HG03139 (cell line): ENCODE measurements around the gene THSD7B.

Experiments
- ATAC-seq: cut with Tn5 transposase; IDR thresholded peaks from one replicate; pipeline ENCODE4 v1.9.1; 2021; ENCODE audit not compliant: unreplicated experiment

The THSD7B gene

GRCh38 chr2:137348301-137348700, 583.0 kb downstream of the THSD7B start:
- ATAC-seq = no peak

- no peak for ATAC-seq
Measured at GRCh38 chr2:137357634-137358033, 592.3 kb downstream of the THSD7B start.

- ATAC-seq = no peak
Measured at GRCh38 chr2:137367361-137367760, 602.0 kb downstream of the THSD7B start.

DNA sequence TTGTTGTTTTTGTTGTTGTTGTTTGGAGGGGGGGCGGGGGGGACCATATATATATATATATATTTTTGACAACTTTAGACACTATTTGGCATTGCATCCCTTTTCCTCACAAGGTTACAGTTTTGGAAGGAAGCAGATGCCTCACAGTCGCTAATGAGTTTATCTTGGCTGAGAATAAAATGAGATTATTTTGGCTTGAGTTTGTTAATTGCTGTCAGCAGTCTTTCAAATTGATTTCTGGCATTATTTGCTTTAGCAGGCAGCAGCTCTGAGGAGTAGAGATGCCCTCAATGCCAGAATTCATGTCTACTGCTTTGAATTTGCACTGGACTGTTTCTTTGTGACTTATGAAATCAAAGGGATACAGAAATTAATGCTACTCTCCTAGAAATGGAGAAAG, 603.8 kb downstream of the THSD7B start:
- ATAC-seq = no peak

GRCh38 chr2:137379186-137379585, 613.8 kb downstream of the THSD7B start:
- no peak for ATAC-seq

- ATAC-seq = no peak
Measured at GRCh38 chr2:137380610-137381009, 615.3 kb downstream of the THSD7B start.

DNA sequence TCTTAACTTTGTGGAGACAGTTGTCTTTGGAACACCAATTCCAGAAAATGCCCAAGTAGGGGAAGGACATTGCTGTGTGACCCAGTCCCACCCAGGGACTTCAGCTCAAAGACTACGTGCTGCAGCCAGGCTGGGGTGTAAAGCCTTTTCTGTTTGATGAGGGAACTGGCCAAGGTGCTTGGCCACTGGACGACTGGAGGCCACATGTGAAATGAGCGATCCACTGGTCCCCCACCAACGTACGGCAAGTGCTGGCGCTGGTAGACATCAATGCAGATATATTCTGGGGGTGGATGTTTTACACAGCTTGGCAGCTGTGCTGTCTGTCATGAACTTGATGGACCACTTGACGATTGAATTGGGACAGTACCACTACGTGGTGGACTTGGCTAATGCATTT, 616.4 kb downstream of the THSD7B start:
- no peak for ATAC-seq

- ATAC-seq = no peak
Measured at GRCh38 chr2:137383391-137383790, 618.0 kb downstream of the THSD7B start.

GRCh38 chr2:137387044-137387443, 621.7 kb downstream of the THSD7B start:
- no peak for ATAC-seq

- ATAC-seq = no peak
Measured at GRCh38 chr2:137405496-137405895, 640.2 kb downstream of the THSD7B start.

DNA sequence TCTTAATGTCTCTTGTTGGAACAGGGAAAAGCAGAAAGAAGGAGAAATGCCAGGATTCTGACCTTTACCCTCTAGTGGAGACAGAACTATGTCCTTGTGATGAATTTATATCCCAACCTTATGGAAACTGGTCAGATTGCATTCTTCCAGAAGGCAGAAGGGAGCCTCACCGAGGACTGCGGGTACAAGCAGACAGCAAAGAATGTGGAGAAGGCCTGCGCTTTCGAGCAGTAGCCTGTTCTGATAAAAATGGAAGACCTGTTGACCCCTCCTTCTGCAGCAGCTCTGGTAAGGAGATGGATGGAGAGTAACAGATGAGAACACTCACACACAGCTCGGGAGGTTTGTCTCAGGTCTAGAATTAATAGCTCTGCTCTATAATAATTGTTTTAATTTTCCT, 646.2 kb downstream of the THSD7B start:
- ATAC-seq = no peak

- ATAC-seq = no peak
Measured at GRCh38 chr2:137420744-137421143, 655.4 kb downstream of the THSD7B start.

DNA sequence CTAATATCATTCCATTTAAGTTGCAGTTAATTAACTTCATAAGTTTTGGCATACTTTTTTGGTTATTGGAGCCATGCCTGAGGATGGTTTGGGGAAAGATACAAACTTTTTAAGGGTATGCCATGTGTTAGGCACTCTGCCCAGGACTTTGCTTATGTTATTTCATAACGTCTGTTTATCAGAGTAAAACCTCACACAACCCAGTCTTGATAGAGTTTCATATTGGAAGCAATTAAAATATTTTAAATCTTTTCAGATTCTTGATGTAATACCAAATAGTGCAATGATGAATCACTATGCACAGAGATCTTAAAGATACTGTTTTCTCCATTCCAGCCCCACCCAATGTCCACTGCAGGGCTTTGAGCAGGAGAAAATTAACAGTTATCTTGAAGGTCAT, 669.8 kb downstream of the THSD7B start:
- no peak for ATAC-seq

GRCh38 chr2:137437386-137437785, 672.0 kb downstream of the THSD7B start:
- ATAC-seq = no peak

DNA sequence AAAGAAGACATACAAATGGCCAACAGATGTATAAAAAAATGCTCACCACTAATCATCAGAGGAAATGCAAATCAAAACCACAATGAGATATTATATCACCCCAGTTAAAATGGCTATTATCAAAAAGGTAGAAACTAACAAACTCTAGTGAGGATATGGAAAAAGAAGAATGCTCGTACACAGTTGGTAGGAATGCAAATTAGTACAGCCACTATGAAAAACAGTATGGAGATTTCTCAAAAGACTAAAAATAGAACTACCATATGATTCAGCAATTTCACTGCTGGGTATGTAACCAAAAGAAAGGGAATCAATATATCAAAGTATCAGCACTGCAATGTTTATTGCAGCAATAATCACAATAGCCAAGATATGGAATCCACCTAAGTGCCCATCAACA, 679.6 kb downstream of the THSD7B start:
- ATAC-seq = no peak

DNA sequence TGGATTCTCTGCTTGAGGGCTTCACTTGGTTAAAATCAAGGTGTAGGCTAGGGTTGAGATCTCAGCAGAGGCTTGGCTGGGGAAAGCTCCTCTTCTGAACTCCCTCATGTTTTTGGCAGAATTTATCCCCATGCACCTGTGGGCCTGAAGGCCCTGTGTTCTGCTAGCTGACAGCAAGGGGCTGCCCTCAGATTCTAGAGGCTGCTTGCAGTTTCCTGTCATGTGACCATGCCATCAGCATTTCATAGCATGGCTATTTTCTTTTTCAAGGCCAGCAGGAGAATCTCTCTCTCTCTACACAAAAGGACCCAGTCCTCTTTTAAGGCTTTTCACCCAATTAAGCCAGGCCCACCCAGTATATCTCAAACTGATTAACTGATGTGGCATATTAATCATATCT, 684.1 kb downstream of the THSD7B start:
- ATAC-seq = no peak

DNA sequence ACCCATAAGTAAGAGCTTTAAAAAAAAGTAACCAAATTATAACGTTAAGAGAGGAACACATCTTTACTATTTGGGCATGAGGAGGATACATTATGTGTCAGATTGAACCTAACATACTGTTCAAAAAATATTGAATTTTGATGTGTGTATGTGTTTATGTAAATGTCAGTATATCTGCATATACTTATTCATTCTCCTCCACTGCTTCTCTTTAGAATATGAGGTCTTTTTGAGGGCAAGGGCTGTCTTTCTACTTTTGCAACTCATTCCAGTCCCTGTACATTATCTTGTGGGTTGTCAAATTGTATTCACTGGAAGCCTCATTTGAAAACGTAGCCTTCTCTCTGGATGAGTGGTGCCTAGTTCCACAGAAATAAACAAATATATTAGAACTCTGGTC, 689.5 kb downstream of the THSD7B start:
- no peak for ATAC-seq

DNA sequence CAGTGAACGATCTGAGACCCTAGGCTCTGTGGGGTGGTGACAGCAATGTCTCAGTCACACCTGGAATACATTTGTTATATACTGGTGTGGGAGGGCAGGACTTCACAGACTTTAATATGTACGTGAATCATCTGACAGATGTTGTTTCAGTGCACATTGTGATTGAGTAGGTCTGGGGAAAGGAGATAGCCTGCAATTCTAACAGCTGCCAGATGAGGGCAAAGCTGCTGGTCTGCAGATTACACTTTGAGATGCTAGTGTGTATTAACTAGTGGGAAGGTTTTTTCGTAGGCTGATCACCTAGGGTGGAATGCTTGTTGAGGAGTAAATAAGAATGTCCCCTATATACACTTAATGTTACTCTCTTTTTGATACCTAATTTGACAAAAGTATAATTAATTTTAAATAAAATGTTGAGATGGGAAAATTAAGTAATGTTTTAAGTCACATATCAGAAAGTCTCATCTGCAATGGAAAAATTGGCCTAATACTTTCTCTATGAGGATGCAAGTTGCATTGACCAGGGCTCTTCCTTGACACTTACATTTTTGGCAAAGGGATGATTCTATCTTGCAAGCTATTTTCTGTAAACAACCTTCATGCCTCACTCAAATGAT, 702.0 kb downstream of the THSD7B start:
- peak; percentile 89 for ATAC-seq

GRCh38 chr2:137493261-137493660, 727.9 kb downstream of the THSD7B start:
- no peak for ATAC-seq

DNA sequence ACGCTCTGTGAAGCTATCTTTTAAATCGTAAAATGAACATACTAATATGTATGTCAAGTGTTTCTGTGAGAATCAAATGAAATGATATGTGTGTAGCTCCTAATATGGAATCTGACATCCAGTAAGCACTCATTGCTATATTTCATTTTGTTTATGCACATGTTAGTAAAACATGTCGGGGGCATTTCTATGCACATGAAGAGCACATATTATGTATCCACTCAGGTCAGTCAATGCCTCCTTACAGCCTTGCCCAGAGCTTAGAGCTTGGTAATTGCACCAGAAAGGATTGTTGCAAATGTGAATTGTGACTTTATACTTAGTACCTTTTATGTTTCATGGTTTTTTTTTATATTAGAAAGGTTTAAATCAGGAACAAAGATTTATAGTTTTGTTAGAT, 735.3 kb downstream of the THSD7B start:
- ATAC-seq = no peak

GRCh38 chr2:137507237-137507636, 741.9 kb downstream of the THSD7B start:
- ATAC-seq = no peak

- no peak for ATAC-seq
Measured at GRCh38 chr2:137508739-137509384, 743.5 kb downstream of the THSD7B start.

DNA sequence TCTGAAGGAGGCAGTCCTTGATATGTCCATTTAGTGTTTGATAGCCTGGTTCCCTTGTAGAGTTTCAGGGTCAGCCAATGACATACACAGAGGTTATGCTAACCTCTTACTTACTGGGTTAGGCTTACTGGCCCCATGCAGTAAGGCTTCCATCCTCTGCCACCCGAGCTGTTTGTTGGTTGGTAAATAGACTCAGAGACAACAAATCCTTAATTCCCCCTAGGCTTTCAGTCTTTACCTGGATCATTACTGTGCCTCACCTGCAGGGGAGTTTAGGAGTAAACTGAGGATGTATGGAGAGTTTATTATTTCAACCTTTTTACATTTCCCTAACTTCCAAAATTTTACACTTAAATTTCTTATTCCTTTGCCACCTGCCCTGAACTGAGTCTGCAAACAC, 746.2 kb downstream of the THSD7B start:
- ATAC-seq = no peak
